ENCODE data around the gene KREMEN1.
"Not testable (repeated sequence)": the region's sequence is repeated elsewhere in the genome, so short reads cannot be mapped to it uniquely, and the experiment has no call there.

The KREMEN1 gene

DNA sequence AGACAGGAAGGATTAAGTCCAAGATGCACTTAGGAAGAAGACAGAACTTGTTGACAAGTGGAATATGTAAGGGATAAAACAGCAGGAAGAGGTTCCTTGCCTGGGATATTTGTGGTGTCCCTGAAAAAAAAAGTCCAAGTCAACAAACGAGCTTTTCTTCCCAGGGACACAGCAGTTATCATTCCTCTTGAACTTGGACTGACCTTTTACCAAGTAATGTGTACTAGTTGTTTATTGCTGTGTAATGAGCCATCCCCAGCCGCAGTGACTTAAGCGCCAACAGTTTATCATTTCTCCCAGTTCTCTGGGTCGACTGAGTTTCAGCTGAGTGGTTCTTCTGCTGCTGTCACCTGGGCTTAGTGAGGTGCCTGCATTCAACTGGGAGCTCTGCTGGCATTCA, 37.0 kb downstream of the KREMEN1 start:
- DNase-seq = no peak

DNA sequence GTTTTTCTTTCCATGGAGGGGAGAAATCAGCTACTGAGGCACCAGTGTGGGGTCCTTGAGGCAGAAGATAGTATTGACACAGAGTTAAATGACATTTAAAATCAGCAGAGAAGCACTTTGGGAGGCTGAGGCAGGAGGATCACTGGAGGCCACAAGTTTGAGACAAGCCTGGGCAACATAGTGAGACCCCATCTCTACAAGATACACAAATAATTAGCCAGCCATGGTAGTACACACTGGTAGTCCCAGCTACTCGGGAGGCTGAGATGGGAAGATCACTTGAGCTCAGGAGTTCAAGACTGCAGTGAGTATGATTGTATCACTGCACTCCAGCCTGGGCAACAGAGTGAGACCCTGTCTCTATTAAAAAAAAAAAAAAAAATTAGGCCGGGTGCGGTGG, 38.1 kb downstream of the KREMEN1 start:
- DNase-seq = no peak

DNA sequence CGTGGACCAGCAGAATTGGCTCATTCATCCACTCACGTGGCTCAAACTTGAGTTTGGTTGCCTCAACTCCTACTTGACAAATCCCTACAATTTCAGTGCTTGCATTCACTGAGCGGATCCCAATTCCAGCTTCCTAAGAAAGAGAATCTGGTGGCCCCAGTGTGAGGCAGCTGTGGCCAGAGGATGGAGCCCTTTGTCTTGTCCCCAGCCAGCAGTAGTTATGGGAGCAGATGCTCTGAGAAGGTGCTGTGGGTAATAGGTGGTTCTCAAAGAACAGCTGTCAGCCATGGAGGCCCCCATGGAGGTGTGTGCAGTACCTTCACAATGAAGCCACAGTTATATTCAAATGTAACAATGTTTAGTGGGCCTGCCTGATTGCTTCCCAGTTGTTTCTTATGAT, 39.3 kb downstream of the KREMEN1 start:
- DNase-seq = no peak

DNA sequence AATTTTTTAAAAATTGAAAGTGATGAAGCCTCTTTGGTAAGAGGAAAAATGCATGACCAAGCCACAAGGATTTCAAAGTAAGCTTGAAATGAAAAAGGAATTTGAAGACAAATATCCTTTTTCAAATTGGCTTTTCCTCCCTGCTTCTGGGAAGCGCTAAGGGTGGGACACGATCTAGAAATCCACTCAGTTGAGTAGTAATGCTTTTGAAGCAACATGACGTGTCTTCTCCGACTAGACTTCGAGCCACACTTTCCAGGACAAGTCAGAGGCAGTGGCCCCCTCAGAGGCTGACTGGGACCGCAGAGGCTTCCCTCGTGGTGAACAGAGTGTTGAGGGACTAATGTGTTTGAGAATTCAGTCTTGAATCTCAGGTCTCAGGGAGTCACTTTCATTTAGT, 39.8 kb downstream of the KREMEN1 start:
- DNase-seq = no peak

DNA sequence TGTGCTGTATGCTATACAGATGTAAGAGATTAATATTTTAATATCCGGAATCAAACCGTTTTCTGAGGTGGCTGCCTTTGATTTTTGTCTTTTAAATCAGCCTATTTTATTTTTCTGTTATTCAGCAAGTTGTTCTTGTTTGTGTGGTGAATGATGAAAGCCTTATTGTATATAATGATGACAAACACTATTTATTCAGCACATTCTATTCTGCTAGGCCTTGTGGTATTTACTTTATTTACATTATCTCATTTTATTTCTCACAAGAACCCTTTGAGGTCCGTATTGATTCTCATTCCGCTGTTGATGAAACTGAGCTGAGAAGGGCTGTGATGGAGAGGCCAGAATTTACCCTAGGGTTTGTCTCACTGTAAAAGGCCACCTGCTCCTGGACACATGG, 40.5 kb downstream of the KREMEN1 start:
- DNase-seq = no peak

DNA sequence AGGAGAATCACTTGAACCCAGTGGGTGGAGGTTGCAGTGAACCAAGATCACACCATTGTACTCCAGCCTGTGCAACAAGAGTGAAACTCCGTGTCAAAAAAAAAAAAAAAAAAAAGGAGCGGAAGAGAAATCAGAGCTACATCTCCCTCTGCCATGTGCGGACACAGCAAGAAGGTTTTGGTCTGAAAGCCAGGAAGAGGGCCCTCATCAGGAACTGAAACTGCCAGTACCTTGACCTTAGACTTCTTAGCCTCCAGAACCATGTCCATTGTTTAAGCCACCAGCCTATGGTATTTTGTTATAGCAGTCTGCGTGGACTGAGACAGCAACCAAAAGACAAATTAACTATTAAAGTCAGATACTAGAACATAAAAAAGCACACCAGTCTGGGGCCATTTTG, 41.6 kb downstream of the KREMEN1 start:
- no peak for DNase-seq

DNA sequence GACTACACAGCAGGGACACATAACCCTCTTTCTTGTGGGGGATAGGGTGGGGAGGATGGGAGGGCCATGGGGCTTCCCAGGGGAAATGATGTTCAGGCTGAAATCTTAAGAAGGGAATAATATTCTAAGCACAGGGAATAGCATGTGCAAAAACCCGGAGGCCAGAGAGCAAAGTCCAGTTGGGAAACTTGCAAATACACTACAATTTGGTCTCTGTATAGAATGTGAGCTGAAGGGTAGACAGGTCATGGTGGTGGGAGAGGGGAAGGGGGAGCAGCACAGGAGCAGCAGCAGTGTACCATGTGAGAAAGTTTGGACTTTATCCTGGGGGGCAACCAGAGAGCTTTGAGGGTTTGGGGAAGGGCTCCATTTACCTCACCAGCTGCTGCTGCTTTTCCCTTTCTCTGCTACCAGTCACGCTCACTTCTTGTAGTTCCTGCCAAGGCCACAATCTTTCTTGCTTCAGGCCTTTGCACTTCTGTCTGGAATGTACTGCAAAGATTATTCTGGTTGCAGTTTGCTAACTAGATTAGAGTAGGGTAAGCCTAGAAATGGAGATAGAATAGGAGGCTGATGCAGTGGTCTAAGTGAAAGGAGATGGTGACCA, 43.0 kb downstream of the KREMEN1 start:
- no peak for DNase-seq

DNA sequence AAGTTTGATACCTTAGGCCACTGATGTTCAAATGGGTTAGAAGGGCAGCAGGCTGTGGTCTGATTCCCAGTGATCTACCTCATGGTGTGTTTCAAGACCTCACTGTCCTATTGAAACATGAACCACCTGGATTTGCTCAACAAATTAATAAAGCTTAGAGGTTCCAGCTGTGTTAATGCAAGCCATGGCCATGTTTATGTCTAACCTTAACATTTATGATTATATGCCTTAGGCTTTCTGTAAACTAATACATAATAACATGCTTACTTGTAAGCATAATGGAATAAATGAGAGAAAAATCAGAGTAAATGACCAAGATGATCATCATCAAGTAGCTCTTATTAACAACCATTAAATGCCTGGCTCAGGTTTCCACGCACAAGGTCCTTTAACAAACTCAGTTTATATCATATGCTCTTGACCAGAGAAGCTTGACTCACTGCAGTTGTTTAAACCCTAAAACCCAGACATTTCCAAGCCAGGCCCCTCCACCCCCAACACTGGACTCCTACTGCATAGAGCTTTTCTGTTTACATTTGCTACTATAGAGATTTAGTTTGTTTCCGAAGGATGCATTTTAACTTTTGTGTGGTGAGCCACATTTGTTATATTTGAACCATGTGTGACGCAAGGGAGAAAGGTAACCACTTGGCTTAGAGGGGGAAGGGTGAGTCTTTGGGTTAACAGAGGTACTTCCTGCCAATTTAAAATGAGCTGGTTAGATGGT, 43.7 kb downstream of the KREMEN1 start:
- no peak for DNase-seq

DNA sequence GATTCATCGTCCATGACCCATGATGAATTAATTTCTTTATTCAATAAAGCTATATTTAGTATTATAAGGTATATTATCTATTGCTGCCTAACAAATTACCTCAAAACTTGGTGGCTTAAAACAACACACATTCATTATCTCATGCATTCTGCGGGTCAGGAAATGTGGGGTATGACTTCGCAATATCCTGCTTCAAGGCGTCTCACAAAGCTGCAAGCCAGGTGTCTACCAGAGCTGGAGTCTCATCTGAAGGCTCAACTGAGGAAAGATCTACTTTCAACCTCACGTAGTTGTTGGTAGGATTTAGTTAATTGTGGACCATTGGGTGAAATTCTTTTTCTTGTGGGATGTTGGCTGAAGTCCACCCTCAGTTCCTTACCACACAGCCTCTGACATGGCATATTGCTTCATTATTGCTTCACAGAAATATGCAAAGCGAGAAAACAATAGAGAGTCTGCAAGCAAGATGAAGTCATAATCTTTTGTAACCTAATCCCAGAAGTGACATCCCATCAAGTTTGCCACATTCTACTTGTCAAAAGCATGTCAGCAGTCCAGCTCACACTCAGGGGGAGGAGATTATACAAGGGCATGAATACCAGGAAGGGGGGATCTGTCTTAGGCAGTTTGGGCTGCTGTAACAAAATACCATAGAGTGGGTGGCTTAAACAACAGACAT, 45.1 kb downstream of the KREMEN1 start:
- DNase-seq = no peak

DNA sequence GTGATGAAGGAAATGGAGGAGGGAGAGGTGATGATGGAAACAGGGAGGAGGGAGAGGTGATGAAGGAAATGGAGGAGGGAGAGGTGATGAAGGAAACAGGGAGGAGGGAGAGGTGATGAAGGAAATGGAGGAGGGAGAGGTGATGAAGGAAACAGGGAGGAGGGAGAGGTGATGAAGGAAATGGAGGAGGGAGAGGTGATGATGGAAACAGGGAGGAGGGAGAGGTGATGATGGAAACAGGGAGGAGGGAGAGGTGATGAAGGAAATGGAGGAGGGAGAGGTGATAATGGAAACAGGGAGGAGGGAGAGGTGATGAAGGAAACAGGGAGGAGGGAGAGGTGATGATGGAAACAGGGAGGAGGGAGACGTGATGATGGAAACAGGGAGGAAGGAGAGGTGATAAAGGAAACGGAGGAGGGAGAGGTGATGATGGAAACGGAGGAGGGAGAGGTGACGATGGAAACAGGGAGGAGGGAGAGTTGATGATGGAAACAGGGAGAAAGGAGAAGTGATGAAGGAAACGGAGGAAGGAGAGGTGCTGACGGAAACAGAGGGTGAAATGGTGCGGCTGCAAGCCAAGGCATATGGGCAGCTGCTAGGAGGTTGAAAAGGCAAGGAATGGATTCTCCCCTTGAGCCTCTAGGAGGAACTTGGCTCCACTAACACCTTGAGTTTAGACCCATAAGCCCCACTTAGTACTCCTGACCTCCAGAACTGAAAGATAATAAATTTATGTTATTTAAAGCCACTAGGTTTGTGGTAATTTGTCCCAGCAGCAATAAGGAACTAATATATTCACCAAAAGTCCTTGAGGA, 47.5 kb downstream of the KREMEN1 start:
- DNase-seq = not testable (repeated sequence)

DNA sequence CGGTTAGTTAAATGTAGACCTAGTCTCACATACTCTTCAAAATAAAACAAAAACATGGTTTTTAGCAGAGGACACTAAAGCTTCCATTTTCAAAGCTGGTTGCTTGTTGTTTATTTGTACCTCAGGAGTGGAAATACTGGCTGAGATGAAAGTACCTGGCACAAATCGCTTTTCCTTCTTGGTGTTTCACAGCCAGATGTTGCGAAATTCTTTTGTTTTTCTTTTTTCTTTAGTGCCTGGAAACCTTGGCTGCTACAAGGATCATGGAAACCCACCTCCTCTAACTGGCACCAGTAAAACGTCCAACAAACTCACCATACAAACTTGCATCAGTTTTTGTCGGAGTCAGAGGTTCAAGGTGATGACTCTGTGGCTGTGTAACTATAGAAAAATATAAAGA, 48.3 kb downstream of the KREMEN1 start:
- no peak for DNase-seq

DNA sequence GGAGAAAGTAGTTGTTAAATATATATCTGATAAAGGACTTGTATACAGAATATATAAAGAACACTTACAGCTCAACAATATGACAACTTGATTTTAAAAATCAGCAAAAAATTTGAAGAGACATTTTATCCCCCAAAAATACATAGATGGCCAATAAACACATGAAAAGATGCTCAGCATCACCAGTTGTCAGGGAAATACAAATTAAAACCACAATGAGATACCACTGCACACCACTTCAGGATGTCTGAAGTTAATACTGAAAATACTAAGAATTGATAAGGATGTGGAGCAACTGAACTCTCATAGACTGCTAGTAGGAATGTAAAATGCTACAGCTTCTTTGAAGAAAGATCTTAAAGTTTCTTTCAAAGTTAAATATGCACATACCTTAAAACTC, 49.2 kb downstream of the KREMEN1 start:
- DNase-seq = no peak

DNA sequence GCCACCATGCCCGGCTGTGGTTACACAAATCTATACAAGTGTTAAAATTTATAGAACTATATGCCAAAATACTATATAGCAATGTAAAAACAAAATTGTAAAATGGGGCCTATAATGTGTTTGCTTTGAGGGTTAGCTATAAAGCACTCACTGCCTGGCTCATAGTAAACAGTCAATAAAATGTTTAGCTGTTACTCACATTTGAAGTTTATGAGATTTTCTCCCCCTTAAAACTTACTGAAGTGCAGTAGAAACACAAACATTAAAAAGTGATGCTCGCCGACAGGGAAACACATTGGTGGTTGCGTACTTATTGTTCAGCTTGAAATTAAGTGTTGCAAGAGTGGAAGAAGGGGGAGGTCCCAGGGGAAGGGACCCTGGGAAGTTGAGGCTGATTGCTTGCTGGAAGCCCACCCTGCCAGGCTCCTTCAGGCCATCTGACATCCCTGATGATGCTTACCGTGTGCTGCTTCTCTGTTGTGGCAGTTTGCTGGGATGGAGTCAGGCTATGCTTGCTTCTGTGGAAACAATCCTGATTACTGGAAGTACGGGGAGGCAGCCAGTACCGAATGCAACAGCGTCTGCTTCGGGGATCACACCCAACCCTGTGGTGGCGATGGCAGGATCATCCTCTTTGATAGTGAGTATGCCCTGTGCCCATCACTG, 52.1 kb downstream of the KREMEN1 start:
- no peak for DNase-seq

DNA sequence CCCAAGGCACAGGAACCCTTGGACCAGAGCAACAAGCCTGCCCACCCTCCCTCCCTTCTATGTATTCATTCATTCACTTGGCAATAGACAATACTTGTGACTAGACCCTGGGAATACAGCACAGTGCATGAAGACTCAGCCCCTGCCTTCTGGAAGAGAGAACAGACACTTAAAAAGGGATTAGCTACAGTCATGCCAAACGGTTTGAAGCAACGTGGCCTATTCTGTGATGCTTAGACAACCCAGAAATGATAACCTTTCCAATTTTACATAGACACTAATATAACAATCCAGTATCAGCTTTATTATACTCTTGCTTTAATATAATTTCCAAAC, 52.6 kb downstream of the KREMEN1 start:
- DNase-seq = no peak

DNA sequence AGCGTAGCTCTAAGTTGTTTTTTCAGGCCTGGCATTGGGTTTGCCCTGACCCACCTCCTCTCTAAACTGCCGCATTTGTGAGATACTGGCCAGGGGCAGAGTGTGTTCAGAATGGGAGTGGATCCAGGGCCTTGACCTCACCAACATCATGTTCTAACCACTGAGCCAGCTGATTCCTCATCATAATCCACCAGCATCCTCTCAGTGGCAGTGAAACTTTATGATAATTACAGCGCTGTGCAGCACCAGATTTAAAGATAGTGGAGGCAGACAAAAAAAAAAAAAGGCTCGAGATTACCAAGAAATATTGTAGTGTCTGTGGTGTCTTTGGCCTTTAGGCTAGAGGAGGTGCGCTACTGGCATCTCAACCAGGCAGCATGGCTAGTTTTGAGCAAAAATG, 53.0 kb downstream of the KREMEN1 start:
- no peak for DNase-seq

DNA sequence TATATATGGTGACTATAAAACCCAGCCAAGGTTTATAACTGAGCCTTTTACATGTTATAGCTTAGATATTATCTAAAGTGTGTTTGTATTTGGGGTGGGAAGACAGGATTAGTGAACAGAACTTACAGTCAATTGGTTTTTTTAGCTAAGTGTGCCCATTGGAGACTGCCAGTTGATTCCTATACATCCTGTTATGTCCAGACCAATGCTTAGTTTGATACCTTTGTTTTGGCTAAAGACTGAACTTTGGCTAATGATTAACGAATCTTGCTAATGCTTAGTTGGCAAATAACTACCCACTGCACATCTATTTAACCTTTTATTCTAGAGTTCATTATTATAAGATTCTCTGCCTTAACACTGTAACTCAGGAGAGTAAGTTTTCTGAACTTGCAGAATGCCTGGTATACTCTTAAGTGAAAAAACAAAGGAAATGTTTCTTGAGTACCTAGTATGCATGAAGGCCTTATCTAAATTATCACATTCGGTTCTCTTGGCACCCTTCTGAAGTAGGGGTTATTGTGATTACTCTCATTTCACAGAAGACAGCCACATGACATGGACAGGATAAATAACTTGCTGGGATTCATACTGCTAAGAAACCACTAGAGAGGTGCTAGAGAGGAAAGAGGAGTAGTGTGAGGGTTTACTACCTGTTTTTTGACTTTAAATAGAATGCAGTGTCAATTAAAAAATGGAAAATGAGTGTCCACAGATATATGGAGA, 54.0 kb downstream of the KREMEN1 start:
- DNase-seq = no peak

DNA sequence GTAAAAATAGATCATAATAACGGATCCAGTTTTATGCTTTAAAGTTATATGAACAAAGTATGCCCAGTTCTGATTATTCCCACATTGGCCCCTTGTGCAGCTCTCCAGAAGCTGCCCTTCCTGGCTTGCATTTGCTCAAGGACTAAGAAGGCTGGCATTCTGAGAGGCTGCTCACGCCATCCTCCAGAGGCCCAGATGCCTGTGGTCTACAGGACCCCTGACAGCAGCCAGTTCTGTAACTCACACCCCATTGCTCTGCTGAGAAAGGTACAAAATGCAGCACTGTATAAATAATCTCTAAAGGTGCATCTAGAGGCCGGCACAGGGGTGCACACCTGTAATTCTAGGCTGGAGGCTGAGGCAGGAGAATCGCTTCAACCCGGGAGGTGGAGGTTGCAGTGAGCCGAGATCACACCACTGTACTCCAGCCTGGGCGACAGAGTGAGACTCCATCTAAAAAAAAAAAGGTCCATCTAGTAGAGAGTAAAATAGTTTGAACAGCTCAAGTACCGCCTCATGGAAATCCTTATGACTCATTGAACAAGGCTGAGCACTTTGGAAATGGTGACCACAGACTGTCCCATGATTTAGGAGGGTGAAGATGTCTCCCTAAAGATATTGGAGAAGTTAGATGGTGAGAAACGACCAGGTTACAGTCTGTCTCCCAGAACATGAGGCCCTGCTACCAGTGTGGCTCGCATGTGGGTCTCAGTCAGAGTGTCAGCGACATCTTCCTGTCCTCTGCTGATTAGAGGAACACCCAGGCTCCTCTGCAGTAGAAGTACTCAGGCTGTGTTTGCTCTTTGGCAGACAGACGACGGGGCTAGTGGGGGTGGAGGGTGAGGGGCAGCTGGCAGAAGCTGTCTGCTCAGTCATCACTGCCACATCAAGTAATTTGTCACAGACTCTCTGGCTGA, 56.3 kb downstream of the KREMEN1 start:
- no peak for DNase-seq

DNA sequence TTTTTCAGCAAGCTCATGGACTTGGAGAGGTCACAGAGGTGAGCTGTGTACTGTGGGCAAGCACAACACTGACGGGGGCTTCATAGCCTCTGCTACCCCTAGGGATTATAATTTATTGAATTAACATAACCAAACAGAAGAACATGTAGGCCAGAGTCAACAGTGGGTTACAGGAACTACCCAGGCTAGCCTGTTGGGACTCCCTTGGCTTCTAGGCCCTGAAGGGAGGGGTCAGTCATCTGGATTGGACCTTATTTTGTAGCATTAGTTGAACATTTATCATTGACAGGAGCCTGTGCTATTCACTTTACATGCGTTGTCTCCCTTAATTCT, 56.9 kb downstream of the KREMEN1 start:
- DNase-seq = no peak

DNA sequence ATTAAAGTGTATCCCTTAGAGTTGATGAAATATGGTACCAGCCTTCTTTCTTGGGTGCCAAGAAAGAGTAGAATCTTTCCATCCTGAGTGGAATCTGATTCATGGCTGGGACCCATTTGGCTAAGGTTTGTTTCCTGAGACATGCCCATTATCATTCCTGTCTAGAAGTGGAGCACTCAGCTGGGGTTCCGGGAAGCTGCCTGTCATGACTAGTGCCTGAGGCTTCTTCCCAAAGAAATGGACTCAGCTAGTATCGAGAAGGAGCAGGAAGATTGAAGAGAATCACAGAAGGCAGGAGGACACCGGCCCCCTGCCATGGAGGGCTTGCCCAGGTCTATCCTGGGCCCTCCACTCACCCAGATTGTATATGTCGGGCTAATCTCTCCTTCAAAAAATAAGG, 57.6 kb downstream of the KREMEN1 start:
- no peak for DNase-seq

DNA sequence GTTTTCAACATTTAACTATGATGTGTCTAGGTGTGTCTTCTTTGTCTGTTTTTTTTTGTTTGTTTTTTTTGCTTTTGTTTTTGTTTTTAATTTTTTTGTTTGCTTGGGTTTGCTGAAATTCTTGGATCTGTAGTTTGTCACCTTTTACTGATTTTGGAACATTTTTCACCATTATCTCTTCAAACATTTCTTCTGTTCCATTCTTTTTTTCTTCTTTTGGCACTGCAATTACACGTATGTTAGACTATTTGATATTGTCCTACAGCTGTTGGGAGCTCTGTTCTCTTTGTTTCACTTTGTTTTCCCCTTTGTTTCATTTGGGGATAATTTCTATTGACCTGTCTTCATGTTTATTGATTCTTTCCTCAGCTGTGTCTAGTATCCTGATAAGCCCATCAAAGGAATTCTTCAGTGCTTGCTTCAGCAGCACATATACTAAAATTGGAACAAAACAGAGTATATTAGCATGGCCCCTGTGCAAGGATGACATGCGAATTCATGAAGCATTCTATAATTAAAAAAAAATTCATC, 60.8 kb downstream of the KREMEN1 start:
- no peak for DNase-seq

DNA sequence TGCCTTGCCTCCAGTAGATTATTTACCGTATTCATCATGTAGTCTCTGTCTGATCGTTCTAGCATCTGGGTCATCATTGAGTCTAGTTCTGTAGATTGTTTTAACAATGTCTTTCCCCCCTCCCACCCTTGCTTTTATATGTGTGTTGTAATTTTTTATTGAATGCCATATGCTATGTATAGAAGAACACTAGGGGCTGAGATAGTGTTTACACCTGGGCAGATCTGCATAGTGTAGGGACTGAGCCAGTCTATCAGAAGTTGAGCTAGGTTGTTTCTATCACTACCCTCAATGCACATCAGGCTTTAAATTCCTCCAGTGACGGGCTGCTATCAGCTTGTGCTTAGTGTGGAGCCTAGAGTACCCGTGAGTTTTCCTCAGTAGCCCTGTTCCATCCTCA, 61.6 kb downstream of the KREMEN1 start:
- DNase-seq = no peak

Data from activated CD8-positive, alpha-beta memory T cell treated with anti-CD3 and anti-CD28 coated beads, Interleukin-2, amount 50 U/mL, for 4 hours (primary cell).